ENCODE results near the gene PLA2G2E.
"Not testable (repeated sequence)": the region's sequence is repeated elsewhere in the genome, so short reads cannot be mapped to it uniquely, and the experiment has no call there.

PLA2G2E gene

GRCh38 chr1:19880841-19881240 lies 42.6 kb downstream of the PLA2G2E start:
- H3K36me3 ChIP-seq (ENCODE audit: insufficient read depth, low read length); H3K4me3 ChIP-seq (ENCODE audit: low read length); H3K4me2 ChIP-seq (ENCODE audit: low read length); H3K9me3 ChIP-seq (replicated peaks; ENCODE audit: low read length); H3K9ac ChIP-seq (ENCODE audit: low read depth, low read length): not testable (repeated sequence)
- Histone ChIP-seq H3K4me1 (ENCODE audit: control insufficient read depth, insufficient read depth, low read length) (peaks cover 17% of the 10 kb centered on the region), H3K27me3 (ENCODE audit: control insufficient read depth, insufficient read depth, low read length) (peaks cover 19% of the 10 kb centered on the region)

GRCh38 chr1:19879661-19880060 lies 43.8 kb downstream of the PLA2G2E start:
- H3K27me3 ChIP-seq (ENCODE audit: control insufficient read depth, insufficient read depth, low read length): peaks cover 21% of the 10 kb centered on the region
- H3K36me3 ChIP-seq (ENCODE audit: insufficient read depth, low read length): no peaks in the 10 kb centered on the region
- H3K4me3 ChIP-seq (ENCODE audit: low read length): no peak overlapping the region
- no peaks in the 10 kb centered on the region for H3K9me3 ChIP-seq (replicated peaks; ENCODE audit: low read length)
- no peak overlapping the region for H3K9ac ChIP-seq (ENCODE audit: low read depth, low read length)
- H3K4me1 ChIP-seq (ENCODE audit: control insufficient read depth, insufficient read depth, low read length): peaks cover 17% of the 10 kb centered on the region
- no peak overlapping the region for H3K4me2 ChIP-seq (ENCODE audit: low read length)

DNA sequence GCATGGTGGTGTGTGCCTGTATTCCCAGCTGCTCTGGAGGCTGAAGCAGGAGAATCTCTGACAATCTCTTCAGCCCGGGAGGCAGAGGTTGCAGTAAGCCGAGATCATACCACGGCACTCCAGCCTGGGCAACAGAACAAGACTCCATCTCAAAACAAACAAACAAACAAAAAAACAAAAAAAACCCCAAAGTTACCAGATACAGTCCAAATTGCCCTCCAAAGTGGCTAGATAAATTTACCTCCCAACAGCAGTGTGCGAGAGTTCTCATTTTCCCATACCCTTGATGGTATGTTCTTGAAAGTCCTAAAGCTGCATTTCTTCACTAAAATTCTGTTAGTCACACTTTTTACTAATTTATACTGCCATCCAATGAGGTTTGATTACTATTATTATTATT lies 44.2 kb downstream of the PLA2G2E start:
- Histone ChIP-seq H3K4me1 (ENCODE audit: control insufficient read depth, insufficient read depth, low read length) (peaks cover 15% of the 10 kb centered on the region), H3K9me3 (replicated peaks; ENCODE audit: low read length) (no peaks in the 10 kb centered on the region), H3K36me3 (ENCODE audit: insufficient read depth, low read length) (no peaks in the 10 kb centered on the region), H3K4me2 (ENCODE audit: low read length) (no peak overlapping the region), H3K27me3 (ENCODE audit: control insufficient read depth, insufficient read depth, low read length) (peaks cover 21% of the 10 kb centered on the region), H3K9ac (ENCODE audit: low read depth, low read length) (no peak overlapping the region), H3K4me3 (ENCODE audit: low read length) (no peak overlapping the region)

- Histone ChIP-seq H3K4me1 (ENCODE audit: control insufficient read depth, insufficient read depth, low read length) (peaks cover 9% of the 10 kb centered on the region), H3K36me3 (ENCODE audit: insufficient read depth, low read length) (no peaks in the 10 kb centered on the region), H3K9ac (ENCODE audit: low read depth, low read length) (no peak overlapping the region), H3K4me2 (ENCODE audit: low read length) (no peak overlapping the region), H3K9me3 (replicated peaks; ENCODE audit: low read length) (no peaks in the 10 kb centered on the region), H3K27me3 (ENCODE audit: control insufficient read depth, insufficient read depth, low read length) (peaks cover 21% of the 10 kb centered on the region), H3K4me3 (ENCODE audit: low read length) (no peak overlapping the region)
These were observed 44.8 kb downstream of the PLA2G2E start for GRCh38 chr1:19878637-19878985.

GRCh38 chr1:19877821-19878636 lies 45.4 kb downstream of the PLA2G2E start:
- H3K4me2 ChIP-seq (ENCODE audit: low read length): no peak overlapping the region
- H3K27me3 ChIP-seq (ENCODE audit: control insufficient read depth, insufficient read depth, low read length): peaks cover 24% of the 10 kb centered on the region
- H3K9ac ChIP-seq (ENCODE audit: low read depth, low read length): no peak overlapping the region
- peaks cover 4% of the 10 kb centered on the region for H3K4me1 ChIP-seq (ENCODE audit: control insufficient read depth, insufficient read depth, low read length)
- H3K36me3 ChIP-seq (ENCODE audit: insufficient read depth, low read length): no peaks in the 10 kb centered on the region
- no peaks in the 10 kb centered on the region for H3K9me3 ChIP-seq (replicated peaks; ENCODE audit: low read length)
- no peak overlapping the region for H3K4me3 ChIP-seq (ENCODE audit: low read length)

DNA sequence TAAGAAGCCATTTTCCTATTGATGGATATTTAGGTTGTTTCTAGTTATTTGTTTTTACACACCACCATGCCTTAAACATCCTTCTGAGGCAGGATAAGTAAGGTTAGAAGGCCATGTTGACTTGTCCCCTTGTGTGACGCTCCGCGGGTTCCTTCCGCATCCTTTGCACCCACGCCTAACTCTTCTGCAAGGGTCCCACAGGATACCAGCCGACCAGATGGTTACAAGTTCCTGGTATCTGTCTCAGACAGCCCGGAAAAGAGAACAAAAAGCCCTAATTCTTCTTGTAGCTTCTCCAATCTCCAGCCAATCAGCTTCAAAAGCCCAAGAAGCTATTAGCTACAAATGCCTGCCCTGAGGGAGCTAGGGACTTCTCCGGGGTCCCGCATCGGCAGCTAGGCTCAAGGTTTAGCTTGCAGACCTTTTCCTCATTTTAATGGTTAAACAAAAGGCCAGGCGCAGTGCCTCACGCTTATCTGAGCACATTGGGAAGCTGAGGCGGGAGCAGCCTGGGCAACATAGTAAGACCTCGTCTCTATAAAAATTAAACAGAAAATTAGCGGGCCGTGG lies 46.2 kb downstream of the PLA2G2E start:
- H3K9ac ChIP-seq (ENCODE audit: low read depth, low read length): no peak overlapping the region

DNA sequence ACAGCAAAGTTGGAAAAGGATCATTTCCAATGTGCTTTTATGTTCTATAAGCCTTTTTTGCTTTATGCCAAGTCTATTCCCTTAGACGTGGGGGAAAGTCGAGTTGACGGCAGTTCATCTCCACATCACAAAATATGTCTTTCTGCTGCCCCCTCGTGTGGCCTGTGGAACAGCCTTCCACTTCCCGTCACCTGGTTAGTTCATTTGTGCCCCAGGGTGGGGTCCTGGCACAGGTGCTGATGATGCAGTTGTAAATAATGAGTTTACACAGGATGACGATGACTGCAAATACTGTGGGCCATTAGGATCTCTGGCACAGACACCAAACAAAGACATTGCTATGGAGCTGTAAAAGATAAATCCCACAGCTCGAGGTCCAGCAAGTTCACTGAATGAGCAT lies 51.2 kb downstream of the PLA2G2E start:
- Histone ChIP-seq H3K36me3 (ENCODE audit: insufficient read depth, low read length) (no peaks in the 10 kb centered on the region), H3K9me3 (replicated peaks; ENCODE audit: low read length) (no peaks in the 10 kb centered on the region), H3K4me2 (ENCODE audit: low read length) (no peak overlapping the region), H3K4me3 (ENCODE audit: low read length) (no peak overlapping the region), H3K4me1 (ENCODE audit: control insufficient read depth, insufficient read depth, low read length) (peaks cover 8% of the 10 kb centered on the region), H3K9ac (ENCODE audit: low read depth, low read length) (no peak overlapping the region), H3K27me3 (ENCODE audit: control insufficient read depth, insufficient read depth, low read length) (peaks cover 15% of the 10 kb centered on the region)

More for the DNA sequence above, 46.2 kb downstream of the PLA2G2E start:
- no peaks in the 10 kb centered on the region for H3K9me3 ChIP-seq (replicated peaks; ENCODE audit: low read length)
- H3K27me3 ChIP-seq (ENCODE audit: control insufficient read depth, insufficient read depth, low read length): peaks cover 24% of the 10 kb centered on the region
- H3K36me3 ChIP-seq (ENCODE audit: insufficient read depth, low read length): no peaks in the 10 kb centered on the region
- no peak overlapping the region for H3K4me2 ChIP-seq (ENCODE audit: low read length)
- peaks cover 4% of the 10 kb centered on the region for H3K4me1 ChIP-seq (ENCODE audit: control insufficient read depth, insufficient read depth, low read length)
- H3K4me3 ChIP-seq (ENCODE audit: low read length): no peak overlapping the region

Measured in skeletal muscle satellite cell (primary cell).